ENCODE results near the gene ABHD17C. TPM values are rescaled to one million over a fixed set of nuclear protein-coding genes. Genes with fewer than 3 reads are reported as not detected.

Gene ABHD17C
- total RNA-seq, 1 experiment from 2014 or later = 10.3 TPM

DNA sequence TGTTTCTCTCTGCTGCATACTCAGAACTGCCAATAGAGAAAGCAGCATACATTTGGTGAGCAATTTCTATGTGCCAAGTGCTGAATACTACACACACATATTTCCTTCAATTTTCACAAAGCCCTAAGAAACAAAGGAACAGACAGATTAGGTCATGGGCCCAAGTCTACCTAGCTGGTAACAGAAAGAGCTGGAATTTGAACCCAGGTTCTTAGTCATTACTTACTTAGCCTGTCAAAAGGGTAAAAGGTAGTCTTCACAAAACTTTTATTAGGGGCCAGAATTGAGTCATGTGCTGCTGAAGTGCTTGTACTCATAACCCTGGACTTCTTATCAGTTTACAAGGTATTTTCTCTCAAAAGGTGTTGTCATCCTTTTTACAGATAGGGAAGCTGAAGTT is 10.4 kb upstream of the ABHD17C start:
- Histone ChIP-seq H3K27ac (ENCODE audit: low read length) (peak overlapping the region; percentile 62), H3K4me1 (ENCODE audit: insufficient read depth, low read length) (peaks cover 34% of the 10 kb centered on the region), H3K9ac (ENCODE audit: low read length) (no peak overlapping the region), H4K20me1 (ENCODE audit: low read length) (no peaks in the 10 kb centered on the region), H3K9me2 (replicated peaks; ENCODE audit: low read length) (no peaks in the 10 kb centered on the region), H3K27me3 (ENCODE audit: low read length) (no peaks in the 10 kb centered on the region), H3K4me2 (ENCODE audit: low read length) (peak overlapping the region; percentile 17), H3F3A (ENCODE audit: low read length, unreplicated experiment) (no peaks in the 10 kb centered on the region), H3K79me2 (ENCODE audit: low read length) (no peaks in the 10 kb centered on the region), H2AFZ (ENCODE audit: low read length) (no peak overlapping the region), H3K9me3 (ENCODE audit: low read length) (no peaks in the 10 kb centered on the region), H3K36me3 (ENCODE audit: low read depth, low read length) (no peaks in the 10 kb centered on the region), H3K4me3 (ENCODE audit: low read length) (no peak overlapping the region)
- ATAC-seq (peak; percentile 51), DNase-seq (peak; percentile 79)
- TF ChIP-seq EZH2 (IDR thresholded peaks at IDR 0.05; ENCODE audit: low read length, unreplicated experiment) (no peak), EZH2phosphoT487 (IDR thresholded peaks at IDR 0.05; ENCODE audit: borderline replicate concordance, low read length) (no peak)
- TF ChIP-seq, protein P1, sequence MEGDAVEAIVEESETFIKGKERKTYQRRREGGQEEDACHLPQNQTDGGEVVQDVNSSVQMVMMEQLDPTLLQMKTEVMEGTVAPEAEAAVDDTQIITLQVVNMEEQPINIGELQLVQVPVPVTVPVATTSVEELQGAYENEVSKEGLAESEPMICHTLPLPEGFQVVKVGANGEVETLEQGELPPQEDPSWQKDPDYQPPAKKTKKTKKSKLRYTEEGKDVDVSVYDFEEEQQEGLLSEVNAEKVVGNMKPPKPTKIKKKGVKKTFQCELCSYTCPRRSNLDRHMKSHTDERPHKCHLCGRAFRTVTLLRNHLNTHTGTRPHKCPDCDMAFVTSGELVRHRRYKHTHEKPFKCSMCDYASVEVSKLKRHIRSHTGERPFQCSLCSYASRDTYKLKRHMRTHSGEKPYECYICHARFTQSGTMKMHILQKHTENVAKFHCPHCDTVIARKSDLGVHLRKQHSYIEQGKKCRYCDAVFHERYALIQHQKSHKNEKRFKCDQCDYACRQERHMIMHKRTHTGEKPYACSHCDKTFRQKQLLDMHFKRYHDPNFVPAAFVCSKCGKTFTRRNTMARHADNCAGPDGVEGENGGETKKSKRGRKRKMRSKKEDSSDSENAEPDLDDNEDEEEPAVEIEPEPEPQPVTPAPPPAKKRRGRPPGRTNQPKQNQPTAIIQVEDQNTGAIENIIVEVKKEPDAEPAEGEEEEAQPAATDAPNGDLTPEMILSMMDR (conservative IDR thresholded peaks at IDR 0.05; ENCODE audit: low read depth, low read length) = no peak
- ChIA-PET CTCF (interaction anchor here (0.6 kb wide), 1 partner anchor 65 kb away, joined by 3 read pairs; no protein-coding TSS in a partner anchor), POLR2A (ENCODE audit: unreplicated experiment) (no interaction called here)
- intact Hi-C loops (cut with micrococcal nuclease) = no loop called here
- BruUV-seq (replicated peaks) = no TSS peak

DNA sequence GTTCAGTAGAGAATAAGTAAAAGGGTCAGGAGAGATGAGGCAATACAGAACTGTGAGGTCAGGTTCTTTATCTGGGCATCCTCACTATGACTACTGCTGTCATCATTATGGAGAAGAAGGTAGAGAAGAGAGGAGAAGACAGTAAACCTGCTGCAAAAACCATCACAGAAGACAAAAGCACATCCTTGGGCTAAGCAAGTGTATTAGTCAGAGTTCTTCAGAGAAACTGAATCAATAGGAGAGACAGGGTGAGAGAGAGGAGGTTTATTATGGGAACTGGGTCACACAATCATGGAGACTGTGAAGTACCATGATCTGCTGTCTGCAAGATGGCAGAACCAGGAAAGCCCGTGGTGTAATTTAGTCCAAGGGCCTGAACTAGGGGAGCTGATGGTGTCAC is 9.5 kb upstream of the ABHD17C start:
- BruUV-seq (replicated peaks) = no TSS peak
- Histone ChIP-seq H3K9me3 (ENCODE audit: low read length) (no peaks in the 10 kb centered on the region), H3F3A (ENCODE audit: low read length, unreplicated experiment) (no peaks in the 10 kb centered on the region), H3K4me1 (ENCODE audit: insufficient read depth, low read length) (peaks cover 24% of the 10 kb centered on the region), H3K4me2 (ENCODE audit: low read length) (no peak overlapping the region), H3K27ac (ENCODE audit: low read length) (no peak overlapping the region), H3K79me2 (ENCODE audit: low read length) (no peaks in the 10 kb centered on the region), H3K36me3 (ENCODE audit: low read depth, low read length) (no peaks in the 10 kb centered on the region), H3K9ac (ENCODE audit: low read length) (no peak overlapping the region), H3K9me2 (replicated peaks; ENCODE audit: low read length) (no peaks in the 10 kb centered on the region), H4K20me1 (ENCODE audit: low read length) (no peaks in the 10 kb centered on the region), H2AFZ (ENCODE audit: low read length) (no peak overlapping the region), H3K4me3 (ENCODE audit: low read length) (no peak overlapping the region), H3K27me3 (ENCODE audit: low read length) (no peaks in the 10 kb centered on the region)
- DNase-seq (no peak), ATAC-seq (no peak)
- ChIA-PET POLR2A (ENCODE audit: unreplicated experiment) (no interaction called here), CTCF (no interaction called here)
- TF ChIP-seq EZH2phosphoT487 (IDR thresholded peaks at IDR 0.05; ENCODE audit: borderline replicate concordance, low read length) = no peak
- TF ChIP-seq EZH2 (IDR thresholded peaks at IDR 0.05; ENCODE audit: low read length, unreplicated experiment) = no peak
- TF ChIP-seq, protein P1 (conservative IDR thresholded peaks at IDR 0.05; ENCODE audit: low read depth, low read length) = no peak
- intact Hi-C loops (cut with micrococcal nuclease) = no loop called here

DNA sequence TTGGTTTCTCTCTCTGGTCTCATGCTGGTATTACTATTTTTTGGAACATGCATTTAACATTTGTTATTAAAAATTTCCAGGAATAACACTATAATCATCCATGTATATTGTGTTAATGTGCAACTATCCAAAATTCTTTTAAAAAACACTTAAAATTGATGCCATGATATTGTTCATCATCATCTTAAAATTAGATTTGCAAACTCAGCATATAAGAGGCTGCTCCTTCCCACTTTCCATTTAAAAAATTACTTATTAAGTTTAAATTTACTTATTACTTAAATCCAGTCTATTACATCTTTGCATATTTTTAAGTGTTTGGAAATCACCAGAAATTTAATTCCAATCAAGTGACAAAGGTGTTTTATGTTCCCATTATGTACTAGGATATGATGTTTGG is 5.8 kb upstream of the ABHD17C start:
- Histone ChIP-seq H3K4me1 (ENCODE audit: insufficient read depth, low read length) (peaks cover 45% of the 10 kb centered on the region), H3K9me3 (ENCODE audit: low read length) (no peaks in the 10 kb centered on the region), H2AFZ (ENCODE audit: low read length) (no peak overlapping the region), H3K9me2 (replicated peaks; ENCODE audit: low read length) (no peaks in the 10 kb centered on the region), H3K9ac (ENCODE audit: low read length) (no peak overlapping the region), H3K79me2 (ENCODE audit: low read length) (peaks cover 4% of the 10 kb centered on the region; the same call in 1 of the 2 replicates), H3K27me3 (ENCODE audit: low read length) (no peaks in the 10 kb centered on the region), H4K20me1 (ENCODE audit: low read length) (no peaks in the 10 kb centered on the region), H3F3A (ENCODE audit: low read length, unreplicated experiment) (no peaks in the 10 kb centered on the region), H3K27ac (ENCODE audit: low read length) (no peak overlapping the region), H3K36me3 (ENCODE audit: low read depth, low read length) (no peaks in the 10 kb centered on the region), H3K4me2 (ENCODE audit: low read length) (no peak overlapping the region), H3K4me3 (ENCODE audit: low read length) (no peak overlapping the region)
- no TSS peak for BruUV-seq (replicated peaks)
- ATAC-seq (no peak), DNase-seq (no peak)
- intact Hi-C loops (cut with micrococcal nuclease) = no loop called here
- ChIA-PET POLR2A (ENCODE audit: unreplicated experiment) (no interaction called here), CTCF (no interaction called here)
- TF ChIP-seq, protein P1 (conservative IDR thresholded peaks at IDR 0.05; ENCODE audit: low read depth, low read length) = no peak
- TF ChIP-seq EZH2phosphoT487 (IDR thresholded peaks at IDR 0.05; ENCODE audit: borderline replicate concordance, low read length) (no peak), EZH2 (IDR thresholded peaks at IDR 0.05; ENCODE audit: low read length, unreplicated experiment) (no peak)

Measured in PC-3 (cell line).